RKO (cell line): ENCODE measurements around the gene FKBP7.
"Not testable (repeated sequence)": the region's sequence is repeated elsewhere in the genome, so short reads cannot be mapped to it uniquely, and the experiment has no call there.

ENCODE experiments used
- DNase-seq: peaks from one replicate; pipeline ENCODE4 v3.0.0-alpha.2; 2016; ENCODE audit warnings: low spot score

FKBP7 gene

DNA sequence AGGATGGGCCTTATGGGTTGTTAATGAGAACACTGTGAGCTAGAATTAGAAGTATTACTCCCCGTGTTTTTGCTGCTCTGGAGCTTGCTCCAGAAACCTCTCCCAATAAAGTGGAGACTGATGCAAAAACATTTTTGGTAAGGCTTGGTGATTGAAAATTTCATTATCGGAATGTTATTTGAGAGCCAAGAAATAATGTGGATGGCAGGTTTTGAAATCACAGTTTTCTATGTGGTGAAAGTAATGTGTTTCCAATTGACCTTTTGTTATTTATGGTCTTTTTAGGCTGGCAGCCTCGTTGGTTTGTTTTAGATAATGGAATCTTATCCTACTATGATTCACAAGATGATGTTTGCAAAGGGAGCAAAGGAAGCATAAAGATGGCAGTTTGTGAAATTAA is 7.0 kb upstream of the FKBP7 start:
- DNase-seq = no peak

DNA sequence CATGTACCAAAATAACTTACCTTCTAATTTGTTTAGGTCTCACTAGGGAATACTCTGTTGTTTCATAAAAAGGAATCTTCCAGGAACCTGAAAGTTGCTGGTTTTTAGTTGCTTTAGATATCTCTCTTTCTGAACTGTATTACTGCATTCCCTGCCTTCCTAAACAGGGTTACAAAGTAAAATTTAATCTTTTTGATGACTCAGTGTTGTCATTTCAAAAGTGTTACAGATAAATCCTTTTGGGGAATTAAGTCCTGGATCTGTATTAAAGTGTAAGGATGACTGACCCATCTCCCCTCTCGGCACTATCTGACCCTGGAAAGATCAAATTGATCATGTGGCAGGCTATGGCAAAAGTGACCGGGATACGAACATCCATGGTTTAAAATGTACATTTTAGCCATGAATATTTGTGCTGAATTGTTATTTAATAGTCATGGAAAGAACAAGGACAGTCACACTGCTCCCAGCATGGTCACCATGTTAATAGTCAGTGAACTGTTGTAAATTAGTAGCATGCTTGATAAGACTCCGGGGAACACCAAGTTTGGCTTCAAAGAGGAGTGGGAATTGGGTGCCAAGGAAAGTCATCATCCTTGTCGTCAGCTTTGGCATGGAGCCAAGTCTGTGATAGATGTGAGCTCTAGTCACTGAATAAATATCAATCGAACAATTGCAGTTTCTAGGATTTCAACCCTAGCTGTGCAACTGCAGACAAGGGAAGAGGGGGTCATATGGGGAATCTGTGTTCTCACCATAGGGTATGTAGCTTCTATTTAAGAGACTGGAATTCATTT is 6.0 kb upstream of the FKBP7 start:
- peak; percentile 49 for DNase-seq

DNA sequence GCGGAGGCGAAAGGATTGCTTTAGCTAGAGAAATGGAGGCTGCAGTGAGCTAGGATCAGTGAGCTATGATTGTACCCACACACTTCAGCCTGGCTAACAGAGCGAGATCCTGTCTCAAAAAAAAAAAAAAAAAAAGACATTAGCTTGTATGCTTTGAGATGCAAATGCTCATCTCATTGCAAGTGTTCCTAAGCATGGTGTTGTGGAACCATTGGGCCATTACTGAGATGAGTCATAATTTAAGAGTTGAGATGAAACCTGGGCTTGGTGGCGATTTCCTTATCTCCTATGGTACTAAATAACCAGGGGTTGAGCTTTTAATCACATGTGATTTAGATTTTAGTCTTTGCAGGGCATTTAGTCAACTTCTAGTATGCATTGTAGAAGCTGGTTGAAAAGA is 4.0 kb upstream of the FKBP7 start:
- DNase-seq = peak; percentile 31

DNA sequence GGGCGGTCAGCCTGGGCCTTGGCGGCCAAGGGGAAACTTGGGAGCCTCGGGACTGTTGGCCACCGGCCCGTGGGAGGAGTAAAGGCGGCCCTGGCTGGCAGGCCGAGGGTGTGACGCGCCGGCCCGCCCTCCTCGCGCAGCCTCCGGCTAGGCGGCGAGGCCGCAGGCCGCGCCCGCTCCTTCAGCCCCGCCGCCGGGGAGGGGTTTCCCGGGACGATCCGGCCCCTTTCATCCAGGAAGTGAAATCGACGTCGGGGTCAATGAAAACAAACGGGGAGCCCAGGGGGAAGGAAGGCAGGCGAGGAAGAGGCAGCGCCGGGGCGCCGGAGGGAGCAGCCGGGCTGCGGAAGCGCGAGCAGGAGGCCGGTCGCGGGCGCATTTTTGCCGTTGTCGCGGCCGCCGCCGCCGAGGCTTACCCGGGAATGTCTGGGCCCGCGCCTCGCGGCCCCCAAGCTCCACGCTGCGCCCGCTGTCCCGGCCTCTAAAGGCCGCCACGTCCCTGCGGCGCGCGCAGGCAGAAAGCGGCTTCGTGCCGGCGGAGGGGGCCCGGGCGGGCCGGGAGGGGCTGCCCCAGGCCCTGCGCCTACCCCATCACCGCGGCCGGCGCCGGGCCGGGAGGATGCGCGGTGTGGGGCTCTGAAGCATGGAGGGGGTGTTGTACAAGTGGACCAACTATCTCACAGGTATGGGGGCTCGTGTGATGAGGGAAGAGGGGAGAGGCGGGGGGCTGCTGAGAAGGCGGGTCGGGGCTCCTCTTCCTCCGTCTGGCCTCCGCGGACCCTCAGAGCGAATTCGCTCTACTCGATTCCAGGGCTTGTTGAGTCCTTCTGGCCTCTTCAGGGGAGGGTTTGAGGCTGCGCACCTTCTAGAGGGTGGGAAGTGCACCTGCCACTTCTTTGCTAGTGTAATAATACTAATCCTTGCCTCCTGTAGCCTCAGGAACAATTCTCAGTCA is 2.1 kb upstream of the FKBP7 start, which contains the start of gene PLEKHA3:
PLEKHA3 (plus strand) TSS at position 231 of the 955 bp plus-strand sequence; CDS start at position 644, 413 bp downstream.
- DNase-seq = peak; percentile 97

DNA sequence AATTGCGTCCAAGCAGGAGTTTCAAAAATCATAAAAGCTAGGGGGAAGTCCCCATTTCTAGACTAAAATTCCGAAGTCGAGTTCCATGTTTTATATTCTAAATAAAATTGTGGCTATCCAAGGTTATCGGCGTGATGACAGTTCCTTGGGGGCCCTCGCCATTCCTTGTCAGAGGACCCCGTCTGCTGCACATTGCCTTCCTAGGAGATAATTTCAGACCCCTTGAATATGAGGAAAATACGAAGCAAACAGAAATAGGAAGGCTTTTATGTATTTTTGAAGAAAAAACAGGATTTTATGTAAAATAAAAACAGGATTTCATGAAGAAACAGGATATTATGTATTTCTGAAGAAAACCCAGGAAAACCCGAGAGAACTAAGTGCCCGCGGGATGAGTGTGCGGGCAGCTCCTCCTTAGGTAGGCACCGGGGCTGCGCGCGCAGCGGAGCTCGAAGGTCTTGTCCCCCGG is 1.4 kb upstream of the FKBP7 start:
- DNase-seq = no peak

DNA sequence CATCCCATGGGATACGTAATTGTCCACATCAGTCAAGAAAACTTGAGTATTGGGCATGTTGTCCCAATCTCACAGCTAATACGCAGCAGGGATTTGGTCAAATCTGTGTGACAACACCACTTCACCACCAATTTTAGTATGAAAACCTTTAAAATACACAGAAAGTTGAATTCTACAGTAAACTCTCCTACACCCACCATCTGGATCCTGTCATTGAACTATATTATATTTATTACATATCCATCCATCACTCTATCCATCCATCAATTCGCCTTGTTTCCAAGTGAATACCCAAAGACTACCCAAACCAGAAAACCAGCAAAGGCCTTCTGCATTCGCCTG is 846 bp upstream of the FKBP7 start:
- no peak for DNase-seq

DNA sequence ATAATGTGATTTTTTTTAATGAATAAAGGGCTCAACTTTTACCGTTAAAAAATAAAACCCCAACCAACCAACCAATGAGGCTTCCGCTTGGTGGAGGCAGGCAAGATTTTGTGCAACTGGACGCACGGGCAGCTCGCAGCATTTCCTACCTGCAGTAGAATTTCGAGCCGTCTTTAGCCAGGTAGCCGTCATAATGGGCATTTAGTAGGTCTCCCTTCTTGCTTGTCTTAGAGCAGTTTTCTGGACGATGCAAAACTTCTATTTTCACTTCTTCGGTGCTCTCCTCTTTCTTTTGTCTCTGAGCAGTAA is 316 bp downstream of the FKBP7 start:
- DNase-seq = peak; percentile 31

DNA sequence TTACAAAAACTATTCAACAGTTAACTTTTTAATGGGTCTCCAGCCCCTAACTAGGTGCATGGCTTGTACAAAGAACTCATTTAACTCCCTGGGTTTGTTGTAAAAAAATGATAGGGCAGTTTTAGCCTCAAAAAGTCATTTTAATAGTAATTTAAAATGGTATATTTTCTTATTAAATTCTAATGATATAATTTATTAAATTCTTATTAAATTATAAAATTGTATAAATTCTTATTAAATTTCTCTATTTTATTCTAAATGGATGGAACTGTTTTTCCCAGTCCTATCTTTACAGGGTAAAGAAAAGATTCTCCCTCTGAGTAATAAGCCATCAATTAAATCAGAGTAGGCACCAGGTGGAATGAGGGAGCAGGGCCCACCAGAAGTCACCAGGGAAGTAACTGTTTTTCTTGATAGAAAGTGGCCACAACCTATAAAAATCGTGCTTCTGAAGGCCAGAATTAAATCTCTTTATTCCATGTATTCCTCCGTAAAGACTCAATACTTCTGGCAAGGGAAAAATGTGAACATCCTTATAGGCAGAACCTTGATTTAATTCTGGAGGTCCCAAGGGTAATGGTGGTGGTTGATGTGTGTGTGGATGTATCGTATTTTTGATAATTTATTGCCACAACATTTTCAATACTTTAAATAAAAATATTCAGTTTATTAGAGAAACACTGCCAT is 814 bp downstream of the FKBP7 start:
- DNase-seq = peak; percentile 38

DNA sequence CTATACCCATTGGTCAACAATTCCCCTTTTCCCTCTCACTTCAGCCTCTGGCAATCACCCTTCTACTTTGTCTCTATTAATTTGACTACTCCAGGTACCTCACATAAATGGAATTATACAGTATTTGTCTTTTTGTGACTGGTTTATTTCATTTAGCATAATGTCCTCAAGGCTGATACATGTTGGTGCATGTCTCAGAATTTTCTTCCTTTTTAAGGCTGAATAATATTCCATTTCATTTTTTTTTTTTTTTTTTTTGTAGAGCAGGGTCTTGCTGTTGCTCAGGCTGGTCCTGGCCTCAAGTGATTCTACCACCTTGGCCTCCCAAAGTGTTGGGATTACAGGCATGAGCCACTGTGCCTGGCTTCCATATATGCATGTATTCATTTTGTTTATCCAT is 1.9 kb downstream of the FKBP7 start:
- no peak for DNase-seq

DNA sequence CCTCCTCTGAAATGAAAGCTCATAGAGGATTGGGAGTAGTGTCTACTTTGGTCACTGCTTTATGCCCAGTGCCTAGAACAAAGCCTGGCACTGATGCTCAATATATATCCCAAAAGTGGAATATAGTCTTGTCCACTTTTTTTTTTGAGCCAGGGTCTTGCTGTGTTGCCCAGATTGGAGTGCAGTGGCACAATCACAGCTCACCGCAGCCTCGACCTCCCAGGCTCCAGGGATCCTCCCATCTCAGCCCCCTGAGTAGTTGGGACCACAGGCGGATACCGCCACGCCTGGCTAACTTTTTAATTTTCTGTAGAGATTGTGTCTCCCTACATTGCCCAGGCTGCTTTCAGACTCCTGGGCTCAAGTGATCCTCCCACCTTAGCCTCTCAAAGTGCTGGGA is 3.8 kb downstream of the FKBP7 start:
- no peak for DNase-seq

DNA sequence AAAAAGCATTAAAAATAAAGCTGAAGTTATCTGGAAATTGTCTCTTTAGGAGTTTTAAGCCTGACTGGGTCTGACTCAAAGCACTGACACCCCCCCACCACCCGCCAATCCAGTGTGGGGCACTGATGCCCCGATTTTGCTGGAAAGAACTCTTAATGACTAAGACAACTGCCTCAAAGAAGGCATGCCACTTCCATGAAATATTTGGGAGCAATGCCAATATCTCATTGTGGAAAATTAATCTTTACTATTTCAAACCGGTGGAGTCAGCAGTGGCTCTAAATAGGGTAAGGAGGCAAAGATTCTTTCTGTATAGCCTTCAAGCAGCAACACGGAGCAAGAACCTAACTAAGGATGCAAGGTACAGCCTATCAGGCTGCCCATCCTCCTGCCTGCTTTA is 4.5 kb downstream of the FKBP7 start:
- DNase-seq = no peak

DNA sequence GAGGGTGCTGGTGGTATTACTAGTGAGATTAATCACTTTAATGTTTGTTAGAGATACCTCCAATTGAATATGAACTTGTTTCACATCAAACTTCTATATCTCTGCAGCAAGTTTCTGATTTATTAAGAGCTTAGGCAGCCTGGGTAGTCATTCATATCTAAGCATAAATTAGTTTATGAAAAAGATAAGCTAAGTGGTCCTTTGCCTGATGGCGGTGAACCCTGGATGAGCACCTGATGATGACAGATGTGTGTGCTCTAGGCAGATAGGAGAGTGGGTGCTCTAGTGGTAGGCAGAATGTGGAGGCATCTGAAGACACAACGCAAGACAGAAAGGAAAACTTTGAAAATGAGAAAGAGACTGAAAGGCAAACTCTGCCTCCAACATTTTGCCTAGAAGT is 5.0 kb downstream of the FKBP7 start:
- DNase-seq = no peak

DNA sequence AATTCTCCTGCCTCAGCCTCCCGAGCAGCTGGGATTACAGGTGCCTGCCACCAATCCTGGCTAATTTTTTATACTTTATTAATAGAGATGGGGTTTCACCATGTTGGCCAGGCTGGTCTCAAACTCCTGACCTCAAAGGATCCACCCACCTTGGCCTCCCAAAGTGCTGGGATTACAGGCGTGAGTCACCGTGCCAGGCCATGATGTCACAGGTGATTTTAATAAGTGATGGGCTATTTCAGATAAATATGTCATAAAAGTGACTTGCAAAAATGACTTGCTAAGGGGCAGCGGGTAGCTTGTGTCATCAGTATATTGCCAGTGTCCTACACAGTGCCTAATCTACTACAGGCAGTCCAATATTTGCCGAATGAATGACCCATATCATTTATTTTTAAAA is 7.1 kb downstream of the FKBP7 start:
- DNase-seq = not testable (repeated sequence)

DNA sequence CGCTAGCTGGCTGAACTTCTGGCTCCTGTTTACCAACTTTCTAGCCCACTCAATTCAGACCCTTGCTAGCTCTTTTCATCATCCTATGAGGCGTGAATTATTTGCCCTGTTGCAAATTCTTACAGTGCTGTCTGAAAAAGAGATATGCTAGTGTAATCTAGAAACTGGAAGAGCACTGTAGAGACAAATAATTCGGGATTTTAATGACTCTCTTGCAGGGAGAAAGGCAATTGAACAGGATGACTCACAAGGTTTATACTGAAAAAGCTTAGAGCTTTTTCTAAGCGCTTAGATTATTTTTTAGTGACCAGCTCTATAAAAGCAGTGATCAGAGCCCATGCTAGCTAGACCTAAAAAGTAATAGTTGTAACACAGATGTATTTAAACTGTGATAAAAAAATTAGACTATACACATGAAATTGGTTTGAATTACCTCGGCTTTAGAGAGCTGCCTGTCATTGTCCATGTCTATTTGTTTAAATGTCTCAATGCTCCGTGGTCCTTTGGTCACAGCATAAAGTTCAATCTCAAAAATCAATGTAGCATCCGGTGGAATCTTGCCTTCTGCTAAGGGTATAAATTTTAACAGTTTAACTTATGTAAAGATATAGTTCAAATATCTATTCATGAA is 9.1 kb downstream of the FKBP7 start:
- no peak for DNase-seq

DNA sequence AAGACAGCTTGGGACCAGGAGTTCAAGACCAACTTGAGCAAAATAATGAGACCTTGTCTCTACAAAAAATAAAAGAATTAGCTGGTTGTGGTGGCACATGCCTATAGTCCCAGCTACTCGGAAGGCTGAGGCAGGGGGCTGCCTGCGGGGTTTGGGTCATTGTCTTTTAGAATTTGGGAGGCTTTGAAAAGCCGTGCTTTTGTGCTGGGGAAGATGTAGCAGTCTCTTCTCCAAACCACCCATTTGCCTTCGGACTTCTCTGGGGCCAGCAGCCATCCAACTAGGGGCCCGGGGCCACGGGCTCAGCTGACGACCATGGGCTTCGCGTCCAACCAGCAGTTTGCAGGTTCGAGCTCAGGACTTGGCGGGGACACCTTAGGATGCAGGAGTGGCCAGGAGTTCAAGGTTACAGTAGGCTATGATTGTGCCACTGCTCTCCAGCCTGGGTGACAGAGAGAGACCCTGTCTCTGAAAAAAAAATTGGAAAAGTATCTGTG is 21.0 kb downstream of the FKBP7 start:
- DNase-seq = no peak

DNA sequence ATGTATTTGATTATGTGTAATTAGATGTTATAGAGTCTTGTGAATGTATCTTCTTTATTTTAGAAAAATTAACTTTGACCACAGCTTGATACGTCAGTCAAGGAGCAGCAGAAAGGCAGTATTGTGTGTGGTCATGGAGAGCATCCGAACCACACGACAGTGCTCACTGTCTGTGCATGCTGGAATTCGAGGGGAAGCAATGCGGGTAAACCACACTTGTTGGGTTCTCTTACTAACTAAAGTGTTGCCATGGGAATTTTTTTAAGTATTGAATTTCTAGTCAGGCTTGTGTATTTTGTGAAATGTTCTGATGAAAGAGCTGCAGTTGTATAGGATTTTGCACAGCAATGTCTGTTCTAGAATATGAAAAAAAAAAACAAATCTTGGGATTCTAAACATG is 22.5 kb downstream of the FKBP7 start:
- no peak for DNase-seq

DNA sequence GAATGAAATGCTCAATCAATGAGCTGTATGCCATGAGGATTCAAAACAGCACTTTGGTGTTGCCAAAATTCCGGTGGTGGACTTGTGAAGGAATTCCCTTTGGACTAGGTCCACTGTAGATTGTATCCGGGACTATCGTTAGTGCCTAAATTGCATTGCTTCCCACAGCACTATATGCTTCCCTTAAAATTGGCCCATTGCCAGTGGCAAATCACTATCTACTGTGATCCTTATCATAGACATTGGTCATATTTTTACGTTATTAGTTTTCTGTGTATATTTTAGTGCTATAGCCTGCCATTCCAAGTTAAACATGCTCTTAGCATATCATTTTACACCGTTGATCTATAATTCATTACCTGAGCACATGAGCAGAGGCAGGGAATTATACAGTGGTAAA is 25.5 kb downstream of the FKBP7 start:
- no peak for DNase-seq

DNA sequence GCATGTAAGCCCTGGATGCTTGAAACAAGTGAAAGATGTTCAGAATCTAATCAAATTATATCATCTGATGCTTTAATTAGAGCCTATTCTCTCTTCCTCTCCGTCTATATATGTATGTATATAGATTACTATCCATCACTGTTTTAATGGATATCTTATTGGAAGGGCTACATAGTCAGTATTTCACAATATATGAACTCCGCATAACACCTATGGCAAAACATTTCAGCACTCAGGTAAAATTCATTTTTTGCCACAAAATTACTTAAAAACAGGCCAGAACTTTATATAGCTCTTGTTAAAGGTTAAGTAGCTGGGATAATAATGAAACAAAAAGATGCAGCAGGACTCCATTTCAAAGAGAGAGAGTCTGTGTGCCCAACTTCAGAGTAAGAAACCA is 26.1 kb downstream of the FKBP7 start:
- DNase-seq = no peak

DNA sequence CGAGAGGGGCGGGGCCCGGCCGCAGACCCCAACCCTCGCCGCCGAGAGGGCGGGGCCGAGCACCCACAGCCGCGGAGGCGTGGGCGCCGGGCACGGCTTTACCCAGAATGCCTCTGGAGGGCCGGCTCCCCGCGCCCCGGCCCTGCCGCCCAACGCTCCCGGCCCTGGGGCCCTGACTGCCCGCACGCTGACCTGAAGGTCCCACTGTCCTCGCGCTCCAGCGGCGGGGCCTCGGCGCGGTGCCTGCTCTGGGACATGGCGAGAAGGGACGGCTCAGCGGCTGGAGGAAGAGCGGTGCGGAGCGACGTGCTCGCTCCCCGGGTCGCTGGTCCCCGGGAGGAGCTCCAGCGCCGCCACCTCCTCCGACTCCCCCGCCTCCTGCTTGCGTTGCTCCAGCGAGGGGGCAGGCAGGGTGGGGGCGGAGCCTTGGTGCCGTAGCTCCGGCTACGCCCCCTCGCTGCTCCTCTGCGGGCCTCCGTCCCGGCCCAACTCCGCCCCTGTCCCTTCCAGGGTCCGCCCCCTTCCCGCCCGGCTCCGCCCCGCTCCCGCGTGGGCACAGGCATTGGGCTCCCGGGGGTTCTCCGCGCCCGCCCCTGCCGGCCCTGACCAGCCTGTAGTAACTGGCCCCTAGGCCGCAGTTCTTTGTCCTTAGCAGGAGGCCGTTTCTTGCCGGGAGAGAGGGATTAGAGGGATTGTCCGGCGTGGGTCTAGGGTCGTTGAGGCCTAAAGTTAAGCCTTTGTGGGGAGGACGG is 27.4 kb downstream of the FKBP7 start, which contains the start of the genes PJVK and PRKRA:
PJVK (plus strand) TSS at position 605 of the 752 bp plus-strand sequence. CDS start 2,032 bp downstream, outside the sequence.
PRKRA (minus strand) TSS at position 402 of the 752 bp plus-strand sequence; CDS start at position 257, 145 bp downstream.
- DNase-seq = peak; percentile 95

DNA sequence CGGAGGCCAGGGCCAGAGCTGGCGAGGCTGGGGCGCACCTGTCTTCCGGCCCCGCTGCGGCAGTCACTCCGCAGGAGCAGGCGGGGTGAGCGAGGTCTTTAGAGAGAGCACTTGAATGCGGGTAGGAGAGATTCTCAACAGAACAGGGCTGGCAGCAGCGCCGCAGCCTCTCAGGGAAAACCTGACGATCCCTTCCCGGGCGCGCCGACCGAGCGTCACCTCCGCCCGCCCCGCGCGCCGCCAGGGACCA is 28.0 kb downstream of the FKBP7 start:
- no peak for DNase-seq
